ENCODE results near the gene GPANK1. TPM values are rescaled to one million over a fixed set of nuclear protein-coding genes. Genes with fewer than 3 reads are reported as not detected.

The GPANK1 gene
- total RNA-seq, 2 experiments from 2014 or later, result 34.4 to 42.9 TPM

GRCh38 chr6:31615748-31616147, 49.0 kb downstream of the GPANK1 start:
- ChIA-PET CTCF (interaction anchor here (1.2 to 6.0 kb wide), 4 partner anchors 18 to 65 kb away, joined by 3 to 51 read pairs (median 3); no protein-coding TSS in a partner anchor), POLR2A (no interaction called here)
- H3K4me1 Mint-ChIP-seq, result peaks cover 40% of the 10 kb centered on the region
- no peaks in the 10 kb centered on the region for H3K27me3 Mint-ChIP-seq
- H3K9me3 Mint-ChIP-seq, result no peaks in the 10 kb centered on the region
- DNase-seq, result peak; percentile 40
- peak overlapping the region; percentile 86 for H3K27ac Mint-ChIP-seq
- peaks cover 10% of the 10 kb centered on the region for H3K36me3 Mint-ChIP-seq (ENCODE audit: low read depth)
- peak overlapping the region; percentile 71 for H3K4me3 Mint-ChIP-seq

GRCh38 chr6:31614684-31615578, 49.9 kb downstream of the GPANK1 start, which contains the start of gene AIF1:
TSS of gene AIF1 (plus strand) at chr6:31615234. CDS start at chr6:31615330, 96 bp downstream.
- Mint-ChIP-seq H3K27me3 (no peaks in the 10 kb centered on the region), H3K4me1 (peaks cover 40% of the 10 kb centered on the region), H3K36me3 (ENCODE audit: low read depth) (peaks cover 10% of the 10 kb centered on the region), H3K27ac (peak within 1 kb of the TSS; percentile 86), H3K9me3 (no peaks in the 10 kb centered on the region), H3K4me3 (peak within 1 kb of the TSS; percentile 71)
- no peak for DNase-seq
- POLR2A ChIA-PET, result no interaction called here
- CTCF ChIA-PET, result interaction anchor here (0.6 to 6.0 kb wide), 4 partner anchors 17 to 197 kb away, joined by 3 to 51 read pairs (median 10); partner anchors contain the start of gene ATP6V1G2

- POLR2A ChIA-PET, result no interaction called here
- CTCF ChIA-PET, result interaction anchor here (4.2 to 6.0 kb wide), 2 partner anchors 16 to 63 kb away, joined by 16 to 51 read pairs; no protein-coding TSS in a partner anchor
- no peak overlapping the region for H3K4me3 Mint-ChIP-seq
- no peak for DNase-seq
- peak overlapping the region; percentile 64 for H3K27ac Mint-ChIP-seq
- H3K4me1 Mint-ChIP-seq, result peaks cover 35% of the 10 kb centered on the region
- peaks cover 9% of the 10 kb centered on the region for H3K36me3 Mint-ChIP-seq (ENCODE audit: low read depth)
- no peaks in the 10 kb centered on the region for H3K27me3 Mint-ChIP-seq
- H3K9me3 Mint-ChIP-seq, result no peaks in the 10 kb centered on the region
These were observed 50.6 kb downstream of the GPANK1 start for GRCh38 chr6:31614075-31614619.

Small RNAs within 50 kb of the gene (microRNA-seq; reads per million reads assigned to microRNA genes)
- gene MIR4646 (ENCODE audit: borderline microRNAs expressed, borderline replicate concordance) (not detected), gene MIR6832 (ENCODE audit: borderline microRNAs expressed, borderline replicate concordance) (0.63 reads per million)

Other genes with a start within 250 kb of the GPANK1 start
- 10 to 100 TPM; 54.2 to 55.7 TPM for gene MICB, start 166.9 kb downstream of the GPANK1 start, total RNA-seq
- gene MCCD1, start 136.0 kb downstream of the GPANK1 start, total RNA-seq, result not detected
- 100 to 1,000 TPM; 420 to 442 TPM for gene DDX39B, start 123.0 kb downstream of the GPANK1 start, total RNA-seq
- 1 to 10 TPM; 3.6 to 3.7 TPM for gene ATP6V1G2, start 118.4 kb downstream of the GPANK1 start, total RNA-seq
- 10 to 100 TPM; 15.8 to 16.0 TPM for gene NFKBIL1, start 117.4 kb downstream of the GPANK1 start, total RNA-seq
- 10 to 100 TPM; 20.9 to 27.0 TPM for gene LTA, start 92.7 kb downstream of the GPANK1 start, total RNA-seq
- 10 to 100 TPM; 46.5 to 47.1 TPM for gene TNF, start 89.4 kb downstream of the GPANK1 start, total RNA-seq
- gene LTB, start 82.6 kb downstream of the GPANK1 start, total RNA-seq, result 100 to 1,000 TPM; 585 to 747 TPM
- 10 to 100 TPM; 33.3 to 36.8 TPM for gene LST1, start 78.7 kb downstream of the GPANK1 start, total RNA-seq
- gene NCR3, start 72.0 kb downstream of the GPANK1 start, total RNA-seq, result 10 to 100 TPM; 20.0 to 23.8 TPM
- gene AIF1, start 49.8 kb downstream of the GPANK1 start, total RNA-seq, result 10 to 100 TPM; 48.0 to 54.2 TPM
- gene PRRC2A, start 44.3 kb downstream of the GPANK1 start, total RNA-seq, result 100 to 1,000 TPM; 240 to 246 TPM
- gene BAG6, start 12.3 kb downstream of the GPANK1 start, total RNA-seq, result 100 to 1,000 TPM; 268 to 286 TPM
- gene APOM, start 9.1 kb downstream of the GPANK1 start, total RNA-seq, result 1 to 10 TPM; 3.9 to 4.5 TPM
- 10 to 100 TPM; 20.2 to 20.9 TPM for gene C6orf47, start 4.2 kb downstream of the GPANK1 start, total RNA-seq
- 100 to 1,000 TPM; 218 to 273 TPM for gene CSNK2B, start 1.1 kb upstream of the GPANK1 start, total RNA-seq
- 10 to 100 TPM; 26.0 to 27.4 TPM for gene LY6G5B, start 5.0 kb upstream of the GPANK1 start, total RNA-seq
- 1 to 10 TPM; 1.7 to 2.1 TPM for gene LY6G5C, start 16.1 kb upstream of the GPANK1 start, total RNA-seq
- 10 to 100 TPM; 47.2 to 54.1 TPM for gene ABHD16A, start 38.3 kb upstream of the GPANK1 start, total RNA-seq
- gene LY6G6F, start 41.9 kb upstream of the GPANK1 start, total RNA-seq, result not detected
- not detected for gene LY6G6D, start 50.4 kb upstream of the GPANK1 start, total RNA-seq
- not detected for gene LY6G6C, start 56.7 kb upstream of the GPANK1 start, total RNA-seq
- gene MPIG6B, start 58.4 kb upstream of the GPANK1 start, total RNA-seq, result under 1 TPM; 0.15 to 0.19 TPM
- 10 to 100 TPM; 13.3 to 15.4 TPM for gene DDAH2, start 64.3 kb upstream of the GPANK1 start, total RNA-seq
- gene CLIC1, start 71.5 kb upstream of the GPANK1 start, total RNA-seq, result 100 to 1,000 TPM; 525 to 561 TPM
- 10 to 100 TPM; 56.1 to 58.0 TPM for gene MSH5, start 75.0 kb upstream of the GPANK1 start, total RNA-seq
- 10 to 100 TPM in 1 of 2 experiments, 1 to 10 TPM in 1; 9.8 to 12.0 TPM for gene SAPCD1, start 97.7 kb upstream of the GPANK1 start, total RNA-seq
- gene VWA7, start 112.3 kb upstream of the GPANK1 start, total RNA-seq, result 1 to 10 TPM; 5.2 to 5.4 TPM
- 100 to 1,000 TPM in 1 of 2 experiments, 10 to 100 TPM in 1; 85.0 to 100 TPM for gene VARS1, start 130.8 kb upstream of the GPANK1 start, total RNA-seq
- 100 to 1,000 TPM; 103 to 109 TPM for gene LSM2, start 142.0 kb upstream of the GPANK1 start, total RNA-seq
- 1 to 10 TPM; 3.3 to 3.5 TPM for gene HSPA1L, start 150.3 kb upstream of the GPANK1 start, total RNA-seq
- 10 to 100 TPM; 89.8 to 92.7 TPM for gene HSPA1A, start 150.5 kb upstream of the GPANK1 start, total RNA-seq
- gene HSPA1B, start 162.7 kb upstream of the GPANK1 start, total RNA-seq, result 10 to 100 TPM; 44.0 to 47.2 TPM
- gene NEU1, start 197.8 kb upstream of the GPANK1 start, total RNA-seq, result 10 to 100 TPM; 16.7 to 17.0 TPM
- gene SLC44A4, start 214.0 kb upstream of the GPANK1 start, total RNA-seq, result under 1 TPM in 1 of 2 experiments, not detected in 1; 0.15 TPM
- gene EHMT2, start 232.7 kb upstream of the GPANK1 start, total RNA-seq, result 10 to 100 TPM; 70.4 to 71.6 TPM
- 1 to 10 TPM; 1.3 to 1.8 TPM for gene ZBTB12, start 237.1 kb upstream of the GPANK1 start, total RNA-seq